HepG2 (cell line): ENCODE data around the gene NCAPD2. TPM values are rescaled to one million over a fixed set of nuclear protein-coding genes. Genes with fewer than 3 reads are reported as not detected.

Source experiments
- IRX3 ChIP-seq: sonication (generic); formaldehyde crosslinking; IDR thresholded peaks from 2 replicates; pipeline ENCODE4 v1.8.1; 2023; ENCODE audit warnings: mild to moderate bottlenecking, low read depth, missing genetic modification reagents, borderline replicate concordance
- KAT8 ChIP-seq: IDR thresholded peaks from 2 replicates; pipeline ENCODE4 v1.6.1; 2016; ENCODE audit warnings: missing genetic modification reagents, missing compliant biosample characterization
- KLF16 ChIP-seq, 2 experiments: sonication (generic) in 1 of 2; formaldehyde crosslinking in 1 of 2; IDR thresholded peaks; 2 replicates each; pipeline versions ENCODE4 v1.6.1 to v1.8.0; 2016 to 2023; ENCODE audit warnings: missing genetic modification reagents in 2 of 2, missing compliant biosample characterization in 1 of 2
- MAFF ChIP-seq: IDR thresholded peaks from 2 replicates; pipeline ENCODE4 v1.6.1; 2011; ENCODE audit warnings: low read depth, low read length, improper control_type of control experiment
- RAD51 ChIP-seq: fragments of 450-650 bp; IDR thresholded peaks from 2 replicates; pipeline ENCODE4 v1.6.1; 2016; ENCODE audit warnings: borderline replicate concordance
- RBM39 ChIP-seq: fragments of 200-400 bp; formaldehyde crosslinking; IDR thresholded peaks from one replicate; pipeline ENCODE4 v1.6.1; 2018; ENCODE audit warnings: antibody characterized with exemption, mild to moderate bottlenecking, low read depth, low read length; ENCODE audit not compliant: poor library complexity, severe bottlenecking
- SRSF9 ChIP-seq: fragments of 200-400 bp; formaldehyde crosslinking; IDR thresholded peaks from 2 replicates; pipeline ENCODE4 v1.6.1; 2018; ENCODE audit warnings: borderline replicate concordance, mild to moderate bottlenecking, low read depth, low read length; ENCODE audit not compliant: insufficient read depth, poor library complexity, severe bottlenecking
- TFE3 ChIP-seq: IDR thresholded peaks from 2 replicates; pipeline ENCODE4 v1.6.1; 2016
- THAP8 ChIP-seq: sonication (generic); formaldehyde crosslinking; IDR thresholded peaks from 2 replicates; pipeline ENCODE4 v1.5.1; 2020; ENCODE audit warnings: missing genetic modification reagents, mild to moderate bottlenecking, borderline replicate concordance
- TOPORS ChIP-seq: sonication (generic); formaldehyde crosslinking; IDR thresholded peaks from 2 replicates; pipeline ENCODE4 v1.8.0; 2023; ENCODE audit warnings: mild to moderate bottlenecking, missing genetic modification reagents
- TRIM22 ChIP-seq: fragments of 450-650 bp; IDR thresholded peaks from 2 replicates; pipeline ENCODE4 v1.6.1; 2017
- ZC3H13 ChIP-seq: sonication (generic); formaldehyde crosslinking; IDR thresholded peaks from 2 replicates; pipeline ENCODE4 v1.8.1; 2023; ENCODE audit warnings: mild to moderate bottlenecking, missing genetic modification reagents, moderate library complexity
- ZKSCAN1 ChIP-seq: fragments of 150-350 bp; IDR thresholded peaks from 2 replicates; pipeline ENCODE4 v1.6.1; 2014; ENCODE audit warnings: low read length
- ZNF230 ChIP-seq: sonication (generic); formaldehyde crosslinking; IDR thresholded peaks from 2 replicates; pipeline ENCODE4 v1.4.0; 2020; ENCODE audit warnings: mild to moderate bottlenecking, missing genetic modification reagents
- ZNF296 ChIP-seq: sonication (generic); formaldehyde crosslinking; conservative IDR thresholded peaks from 2 replicates; pipeline ENCODE4 v1.5.0; 2020; ENCODE audit warnings: mild to moderate bottlenecking, missing genetic modification reagents
- ZNF318 ChIP-seq: sonication (generic); formaldehyde crosslinking; IDR thresholded peaks from 2 replicates; pipeline ENCODE4 v1.4.0; 2020; ENCODE audit warnings: mild to moderate bottlenecking, missing genetic modification reagents
- polyA plus RNA-seq, 8 experiments: library from polyadenylated mRNA; depleted of rRNA in 3 of 8; stranded (reverse) in 7 of 8; unstranded in 1 of 8; fragments of >200 nt; fragmentation: Illumina TruSeq in 4 of 8; extraction: Trizol in 4 of 8; gene quantifications; 2 replicates each; pipeline versions ENCODE4 v1.2.1 to v1.2.3, GENCODE V29; 2011 to 2016; ENCODE audit warnings: low read depth in 4 of 8, missing spikeins in 1 of 8, mixed read lengths in 1 of 8; ENCODE audit not compliant: insufficient read depth in 1 of 8
- total RNA-seq, 5 experiments: library from RNA; depleted of rRNA; stranded (reverse); fragments of >200 nt; fragmentation: Illumina TruSeq; extraction: Trizol; gene quantifications; 2 replicates each; pipeline ENCODE4 v1.2.3, GENCODE V29; 2016; ENCODE audit warnings: low read depth in 1 of 5

NCAPD2 gene
- total and polyA plus RNA-seq, 2 of the 13 experiments (the other 11 are each of a cell fraction or from before 2014, with no cell fraction given), result 51.1 to 65.6 TPM

- TF ChIP-seq KAT8 (CRISPR knock-in tag), result no peak
- no peak for TF ChIP-seq TFE3 (CRISPR knock-in tag)
- no peak for TF ChIP-seq ZNF230 (CRISPR knock-in tag)
- no peak for TF ChIP-seq ZC3H13 (CRISPR knock-in tag)
- no peak for TF ChIP-seq MAFF
- no peak for TF ChIP-seq TRIM22
- no peak for TF ChIP-seq TOPORS (CRISPR knock-in tag)
- no peak for TF ChIP-seq ZNF296 (CRISPR knock-in tag)
- no peak for TF ChIP-seq RBM39
- no peak for TF ChIP-seq RAD51
- no peak for TF ChIP-seq THAP8 (CRISPR knock-in tag)
- TF ChIP-seq KLF16 (CRISPR knock-in tag; IDR thresholded peaks at IDR 0.05), result peak in 1 of 2 experiments; percentile 50; a peak in 1 of 4 replicates
- no peak for TF ChIP-seq IRX3 (CRISPR knock-in tag)
- no peak for TF ChIP-seq ZKSCAN1
- TF ChIP-seq ZNF318 (CRISPR knock-in tag), result no peak
- no peak for TF ChIP-seq SRSF9
Observed at GRCh38 chr12:6554168-6555017, 60.5 kb downstream of the NCAPD2 start (continued).
